ENCODE results near the gene HEXIM1.
A peak's percentile ranks its signal among the peaks of the same experiment; 100 is the strongest.

HEXIM1 gene

GRCh38 chr17:45148183-45149036 is at the start of gene HEXIM1:
Gene HEXIM1 (plus strand): TSS chr17:45148475. CDS start chr17:45149191, 716 bp downstream.
- H3K4me1 Mint-ChIP-seq: peaks cover 56% of the 10 kb centered on the region
- peak within 1 kb of the TSS; percentile 99 for H3K4me3 Mint-ChIP-seq
- peak; percentile 99 for DNase-seq
- H3K27me3 Mint-ChIP-seq: peaks cover 17% of the 10 kb centered on the region
- no peaks in the 10 kb centered on the region for H3K9me3 Mint-ChIP-seq
- H3K36me3 Mint-ChIP-seq: peaks cover 22% of the 10 kb centered on the region
- H3K27ac Mint-ChIP-seq: peak within 1 kb of the TSS; percentile 100
- CTCF ChIA-PET: interaction anchor here (1.0 to 9.6 kb wide), 10 partner anchors 12 to 236 kb away, joined by 3 to 172 read pairs (median 13); partner anchors contain the start of genes ACBD4 and HEXIM2

- Mint-ChIP-seq H3K4me1 (no peaks in the 10 kb centered on the region), H3K27ac (no peak overlapping the region), H3K9me3 (no peaks in the 10 kb centered on the region), H3K4me3 (no peak overlapping the region), H3K27me3 (no peaks in the 10 kb centered on the region), H3K36me3 (peaks cover 57% of the 10 kb centered on the region)
- peak; percentile 86 for DNase-seq
- CTCF ChIA-PET: interaction anchor here (0.7 to 3.3 kb wide), 28 partner anchors 10 to 320 kb away, joined by 3 to 28 read pairs (median 4); partner anchors contain the start of genes ACBD4, HEXIM1 and NMT1
These were observed 49.2 kb upstream of the HEXIM1 start for GRCh38 chr17:45098869-45099616.

GRCh38 chr17:45101546-45101882 is 46.8 kb upstream of the HEXIM1 start:
- H3K27ac Mint-ChIP-seq: no peak overlapping the region
- H3K36me3 Mint-ChIP-seq: peaks cover 50% of the 10 kb centered on the region
- no peaks in the 10 kb centered on the region for H3K4me1 Mint-ChIP-seq
- H3K9me3 Mint-ChIP-seq: no peaks in the 10 kb centered on the region
- H3K27me3 Mint-ChIP-seq: no peaks in the 10 kb centered on the region
- no peak for DNase-seq
- CTCF ChIA-PET: interaction anchor here (1.8 kb wide), 1 partner anchor 28 kb away, joined by 4 read pairs; no protein-coding TSS in a partner anchor
- H3K4me3 Mint-ChIP-seq: no peak overlapping the region

GRCh38 chr17:45101883-45102811 is 46.1 kb upstream of the HEXIM1 start:
- H3K27ac Mint-ChIP-seq: no peak overlapping the region
- H3K36me3 Mint-ChIP-seq: peaks cover 47% of the 10 kb centered on the region
- H3K27me3 Mint-ChIP-seq: no peaks in the 10 kb centered on the region
- CTCF ChIA-PET: interaction anchor here (1.8 kb wide), 1 partner anchor 27 kb away, joined by 4 read pairs; no protein-coding TSS in a partner anchor
- H3K4me1 Mint-ChIP-seq: no peaks in the 10 kb centered on the region
- H3K4me3 Mint-ChIP-seq: no peak overlapping the region
- DNase-seq: no peak
- H3K9me3 Mint-ChIP-seq: no peaks in the 10 kb centered on the region

GRCh38 chr17:45102856-45103255 is 45.4 kb upstream of the HEXIM1 start:
- H3K27ac Mint-ChIP-seq: no peak overlapping the region

GRCh38 chr17:45103269-45103795 is 44.9 kb upstream of the HEXIM1 start:
- Mint-ChIP-seq H3K4me1 (no peaks in the 10 kb centered on the region), H3K27ac (no peak overlapping the region), H3K36me3 (peaks cover 45% of the 10 kb centered on the region), H3K27me3 (no peaks in the 10 kb centered on the region), H3K4me3 (no peak overlapping the region), H3K9me3 (no peaks in the 10 kb centered on the region)
- CTCF ChIA-PET: interaction anchor here (1.3 kb wide), 1 partner anchor 183 kb away, joined by 4 read pairs; no protein-coding TSS in a partner anchor
- DNase-seq: no peak

More at GRCh38 chr17:45102856-45103255, 45.4 kb upstream of the HEXIM1 start:
- no peaks in the 10 kb centered on the region for H3K4me1 Mint-ChIP-seq
- no peak overlapping the region for H3K4me3 Mint-ChIP-seq
- peaks cover 46% of the 10 kb centered on the region for H3K36me3 Mint-ChIP-seq
- H3K27me3 Mint-ChIP-seq: no peaks in the 10 kb centered on the region
- CTCF ChIA-PET: interaction anchor here (1.8 kb wide), 1 partner anchor 26 kb away, joined by 4 read pairs; no protein-coding TSS in a partner anchor
- no peak for DNase-seq
- H3K9me3 Mint-ChIP-seq: no peaks in the 10 kb centered on the region

- peaks cover 40% of the 10 kb centered on the region for H3K36me3 Mint-ChIP-seq
- CTCF ChIA-PET: interaction anchor here (1.3 kb wide), 1 partner anchor 183 kb away, joined by 4 read pairs; no protein-coding TSS in a partner anchor
- DNase-seq: no peak
- H3K4me1 Mint-ChIP-seq: no peaks in the 10 kb centered on the region
- H3K27ac Mint-ChIP-seq: no peak overlapping the region
- H3K27me3 Mint-ChIP-seq: no peaks in the 10 kb centered on the region
- H3K9me3 Mint-ChIP-seq: no peaks in the 10 kb centered on the region
- H3K4me3 Mint-ChIP-seq: no peak overlapping the region
These were observed 44.2 kb upstream of the HEXIM1 start for GRCh38 chr17:45104029-45104428.

GRCh38 chr17:45104497-45104896 is 43.8 kb upstream of the HEXIM1 start:
- H3K4me3 Mint-ChIP-seq: no peak overlapping the region
- CTCF ChIA-PET: interaction anchor here (1.3 kb wide), 1 partner anchor 184 kb away, joined by 4 read pairs; no protein-coding TSS in a partner anchor
- H3K27ac Mint-ChIP-seq: no peak overlapping the region
- H3K4me1 Mint-ChIP-seq: no peaks in the 10 kb centered on the region
- H3K27me3 Mint-ChIP-seq: no peaks in the 10 kb centered on the region
- DNase-seq: no peak
- H3K36me3 Mint-ChIP-seq: peaks cover 39% of the 10 kb centered on the region
- H3K9me3 Mint-ChIP-seq: no peaks in the 10 kb centered on the region

GRCh38 chr17:45104907-45105624 is 43.2 kb upstream of the HEXIM1 start:
- no peaks in the 10 kb centered on the region for H3K4me1 Mint-ChIP-seq
- no peaks in the 10 kb centered on the region for H3K27me3 Mint-ChIP-seq
- no peaks in the 10 kb centered on the region for H3K9me3 Mint-ChIP-seq
- CTCF ChIA-PET: interaction anchor here (1.0 to 1.5 kb wide), 3 partner anchors 9 to 184 kb away, joined by 3 to 5 read pairs (median 4); partner anchors contain the start of gene ACBD4
- DNase-seq: no peak
- H3K36me3 Mint-ChIP-seq: peaks cover 37% of the 10 kb centered on the region
- no peak overlapping the region for H3K27ac Mint-ChIP-seq
- no peak overlapping the region for H3K4me3 Mint-ChIP-seq

GRCh38 chr17:45106096-45106495 is 42.2 kb upstream of the HEXIM1 start:
- Mint-ChIP-seq H3K27me3 (no peaks in the 10 kb centered on the region), H3K27ac (no peak overlapping the region), H3K4me3 (no peak overlapping the region), H3K9me3 (no peaks in the 10 kb centered on the region), H3K4me1 (no peaks in the 10 kb centered on the region), H3K36me3 (peaks cover 37% of the 10 kb centered on the region)
- no peak for DNase-seq
- CTCF ChIA-PET: interaction anchor here (1.0 to 1.5 kb wide), 2 partner anchors 10 to 29 kb away, joined by 3 to 5 read pairs; partner anchors contain the start of gene ACBD4

GRCh38 chr17:45106582-45106981 is 41.7 kb upstream of the HEXIM1 start:
- CTCF ChIA-PET: interaction anchor here (1.5 kb wide), 1 partner anchor 29 kb away, joined by 5 read pairs; the partner anchor contains the start of gene ACBD4
- Mint-ChIP-seq H3K27ac (no peak overlapping the region), H3K4me3 (no peak overlapping the region), H3K36me3 (peaks cover 37% of the 10 kb centered on the region), H3K4me1 (no peaks in the 10 kb centered on the region), H3K27me3 (no peaks in the 10 kb centered on the region), H3K9me3 (no peaks in the 10 kb centered on the region)
- DNase-seq: no peak

- H3K36me3 Mint-ChIP-seq: peaks cover 29% of the 10 kb centered on the region
- DNase-seq: no peak
- no peaks in the 10 kb centered on the region for H3K4me1 Mint-ChIP-seq
- H3K27ac Mint-ChIP-seq: peak overlapping the region; percentile 45
- CTCF ChIA-PET: no interaction called here
- H3K9me3 Mint-ChIP-seq: no peaks in the 10 kb centered on the region
- H3K4me3 Mint-ChIP-seq: no peak overlapping the region
- H3K27me3 Mint-ChIP-seq: no peaks in the 10 kb centered on the region
These were observed 40.8 kb upstream of the HEXIM1 start for GRCh38 chr17:45107293-45108010.

All from activated naive CD4-positive, alpha-beta T cell treated with anti-CD3 and anti-CD28 coated beads, Interleukin-2, amount 10 ng/mL, durations not matched to agents 7 days and 5 days (primary cell).